ENCODE measurements around the gene GDPD1.
"Not testable (repeated sequence)": the region's sequence is repeated elsewhere in the genome, so short reads cannot be mapped to it uniquely, and the experiment has no call there.

Gene GDPD1

GRCh38 chr17:59220328-59221158, at the start of gene GDPD1:
GDPD1 (plus strand) TSS chr17:59220511; CDS start chr17:59220610, 99 bp downstream.
- peak; percentile 18 for DNase-seq (ENCODE audit: low read depth)

GRCh38 chr17:59172436-59173004, 47.8 kb upstream of the GDPD1 start:
- no peak for DNase-seq (ENCODE audit: low read depth)

- DNase-seq (ENCODE audit: low read depth), result no peak
Observed at GRCh38 chr17:59174671-59175070, 45.6 kb upstream of the GDPD1 start.

GRCh38 chr17:59175076-59175475, 45.2 kb upstream of the GDPD1 start:
- no peak for DNase-seq (ENCODE audit: low read depth)

GRCh38 chr17:59178266-59178985, 41.9 kb upstream of the GDPD1 start:
- DNase-seq (ENCODE audit: low read depth), result no peak

GRCh38 chr17:59179601-59180000, 40.7 kb upstream of the GDPD1 start:
- DNase-seq (ENCODE audit: low read depth), result not testable (repeated sequence)

- DNase-seq (ENCODE audit: low read depth), result no peak
Observed at GRCh38 chr17:59180626-59181025, 39.7 kb upstream of the GDPD1 start.

- no peak for DNase-seq (ENCODE audit: low read depth)
Observed at GRCh38 chr17:59181481-59181880, 38.8 kb upstream of the GDPD1 start.

- no peak for DNase-seq (ENCODE audit: low read depth)
Observed at GRCh38 chr17:59185997-59186396, 34.3 kb upstream of the GDPD1 start.

GRCh38 chr17:59186850-59187249, 33.5 kb upstream of the GDPD1 start:
- no peak for DNase-seq (ENCODE audit: low read depth)

- no peak for DNase-seq (ENCODE audit: low read depth)
Observed at GRCh38 chr17:59190806-59191205, 29.5 kb upstream of the GDPD1 start.

GRCh38 chr17:59193336-59193862, 26.9 kb upstream of the GDPD1 start:
- DNase-seq (ENCODE audit: low read depth), result no peak

- DNase-seq (ENCODE audit: low read depth), result no peak
Observed at GRCh38 chr17:59199398-59199797, 20.9 kb upstream of the GDPD1 start.

- DNase-seq (ENCODE audit: low read depth), result no peak
Observed at GRCh38 chr17:59202320-59202719, 18.0 kb upstream of the GDPD1 start.

GRCh38 chr17:59219370-59219769, 941 bp upstream of the GDPD1 start:
- DNase-seq (ENCODE audit: low read depth), result no peak

GRCh38 chr17:59219992-59220327, 351 bp upstream of the GDPD1 start:
- DNase-seq (ENCODE audit: low read depth), result no peak

- DNase-seq (ENCODE audit: low read depth), result no peak
Observed at GRCh38 chr17:59221159-59221847, 992 bp downstream of the GDPD1 start.

- no peak for DNase-seq (ENCODE audit: low read depth)
Observed at GRCh38 chr17:59223813-59224212, 3.5 kb downstream of the GDPD1 start.

- not testable (repeated sequence) for DNase-seq (ENCODE audit: low read depth)
Observed at GRCh38 chr17:59228588-59228987, 8.3 kb downstream of the GDPD1 start.

GRCh38 chr17:59230764-59231163, 10.5 kb downstream of the GDPD1 start:
- no peak for DNase-seq (ENCODE audit: low read depth)

GRCh38 chr17:59234631-59235030, 14.3 kb downstream of the GDPD1 start:
- DNase-seq (ENCODE audit: low read depth), result no peak

- no peak for DNase-seq (ENCODE audit: low read depth)
Observed at GRCh38 chr17:59238906-59239305, 18.6 kb downstream of the GDPD1 start.

All from GM04503 (cell line).